ENCODE measurements around the gene VSIG10. TPM values are rescaled to one million over a fixed set of nuclear protein-coding genes. Genes with fewer than 3 reads are reported as not detected.
"Not testable (repeated sequence)": the region's sequence is repeated elsewhere in the genome, so short reads cannot be mapped to it uniquely, and the experiment has no call there.

Gene VSIG10
- polyA plus RNA-seq, 3 donors: 21.5 to 33.0 (median 24.1) TPM

GRCh38 chr12:118124333-118124874 lies 20.6 kb upstream of the VSIG10 start:
- no peak for DNase-seq (ENCODE audit: extremely low read depth in 1 of 11, low read depth in 9 of 11, low spot score in 4 of 11)

GRCh38 chr12:118122264-118122663 lies 18.5 kb upstream of the VSIG10 start:
- DNase-seq (ENCODE audit: extremely low read depth in 1 of 11, low read depth in 9 of 11, low spot score in 4 of 11): no peak

GRCh38 chr12:118120579-118121363 lies 17.0 kb upstream of the VSIG10 start:
- peak in 9 of 11 donors; percentile 33 to 66 (median 57) for DNase-seq (ENCODE audit: extremely low read depth in 1 of 11, low read depth in 9 of 11, low spot score in 4 of 11)

- no peak for DNase-seq (ENCODE audit: extremely low read depth in 1 of 11, low read depth in 9 of 11, low spot score in 4 of 11)
Measured at GRCh38 chr12:118119449-118119879, 15.7 kb upstream of the VSIG10 start.

GRCh38 chr12:118109088-118109487 lies 5.3 kb upstream of the VSIG10 start:
- no peak for DNase-seq (ENCODE audit: extremely low read depth in 1 of 11, low read depth in 9 of 11, low spot score in 4 of 11)

- DNase-seq (ENCODE audit: extremely low read depth in 1 of 11, low read depth in 9 of 11, low spot score in 4 of 11): no peak
Measured at GRCh38 chr12:118107694-118108093, 3.9 kb upstream of the VSIG10 start.

GRCh38 chr12:118107011-118107410 lies 3.2 kb upstream of the VSIG10 start:
- no peak for DNase-seq (ENCODE audit: extremely low read depth in 1 of 11, low read depth in 9 of 11, low spot score in 4 of 11)

- DNase-seq (ENCODE audit: extremely low read depth in 1 of 11, low read depth in 9 of 11, low spot score in 4 of 11): peak in 9 of 11 donors; percentile 10 to 45 (median 25)
Measured at GRCh38 chr12:118103201-118103600, 610 bp downstream of the VSIG10 start.

GRCh38 chr12:118102609-118103008 lies 1.2 kb downstream of the VSIG10 start:
- no peak for DNase-seq (ENCODE audit: extremely low read depth in 1 of 11, low read depth in 9 of 11, low spot score in 4 of 11)

- DNase-seq (ENCODE audit: extremely low read depth in 1 of 11, low read depth in 9 of 11, low spot score in 4 of 11): no peak
Measured at GRCh38 chr12:118102070-118102469, 1.7 kb downstream of the VSIG10 start.

GRCh38 chr12:118101051-118101450 lies 2.8 kb downstream of the VSIG10 start:
- DNase-seq (ENCODE audit: extremely low read depth in 1 of 11, low read depth in 9 of 11, low spot score in 4 of 11): no peak

GRCh38 chr12:118098911-118099671 lies 4.7 kb downstream of the VSIG10 start:
- DNase-seq (ENCODE audit: extremely low read depth in 1 of 11, low read depth in 9 of 11, low spot score in 4 of 11): no peak

GRCh38 chr12:118098401-118098800 lies 5.4 kb downstream of the VSIG10 start:
- DNase-seq (ENCODE audit: extremely low read depth in 1 of 11, low read depth in 9 of 11, low spot score in 4 of 11): no peak

GRCh38 chr12:118094039-118094438 lies 9.8 kb downstream of the VSIG10 start:
- DNase-seq (ENCODE audit: extremely low read depth in 1 of 11, low read depth in 9 of 11, low spot score in 4 of 11): no peak

GRCh38 chr12:118089782-118090181 lies 14.0 kb downstream of the VSIG10 start:
- no peak for DNase-seq (ENCODE audit: extremely low read depth in 1 of 11, low read depth in 9 of 11, low spot score in 4 of 11)

- DNase-seq (ENCODE audit: extremely low read depth in 1 of 11, low read depth in 9 of 11, low spot score in 4 of 11): no peak
Measured at GRCh38 chr12:118082161-118082560, 21.6 kb downstream of the VSIG10 start.

GRCh38 chr12:118081521-118081920 lies 22.3 kb downstream of the VSIG10 start:
- DNase-seq (ENCODE audit: extremely low read depth in 1 of 11, low read depth in 9 of 11, low spot score in 4 of 11): not testable (repeated sequence)

GRCh38 chr12:118073768-118074167 lies 30.0 kb downstream of the VSIG10 start:
- no peak for DNase-seq (ENCODE audit: extremely low read depth in 1 of 11, low read depth in 9 of 11, low spot score in 4 of 11)

- no peak for DNase-seq (ENCODE audit: extremely low read depth in 1 of 11, low read depth in 9 of 11, low spot score in 4 of 11)
Measured at GRCh38 chr12:118070650-118071049, 33.2 kb downstream of the VSIG10 start.

GRCh38 chr12:118068445-118068844 lies 35.4 kb downstream of the VSIG10 start:
- DNase-seq (ENCODE audit: extremely low read depth in 1 of 11, low read depth in 9 of 11, low spot score in 4 of 11): no peak

All from renal cortex interstitium (tissue), 11 donors.